PC-3 (cell line): ENCODE results near the gene LTA4H.

Experiments
- CTCF ChIP-seq: fragments of 300-600 bp; sonication (generic); conservative IDR thresholded peaks from 2 replicates; pipeline ENCODE4 v1.5.1; 2017; ENCODE audit warnings: antibody characterized with exemption, low read depth, mild to moderate bottlenecking, low read length
- EZH2 ChIP-seq: fragments of 300-600 bp; sonication (generic); IDR thresholded peaks from one replicate; pipeline ENCODE4 v1.6.1; 2017; ENCODE audit warnings: antibody characterized with exemption, mild to moderate bottlenecking, low read length; ENCODE audit not compliant: unreplicated experiment

- TF ChIP-seq EZH2, result no peak
- TF ChIP-seq CTCF, result no peak
Observed at GRCh38 chr12:96044943-96045290, 9.5 kb upstream of the LTA4H start.
